ENCODE results near the gene FAM181A.

DNA sequence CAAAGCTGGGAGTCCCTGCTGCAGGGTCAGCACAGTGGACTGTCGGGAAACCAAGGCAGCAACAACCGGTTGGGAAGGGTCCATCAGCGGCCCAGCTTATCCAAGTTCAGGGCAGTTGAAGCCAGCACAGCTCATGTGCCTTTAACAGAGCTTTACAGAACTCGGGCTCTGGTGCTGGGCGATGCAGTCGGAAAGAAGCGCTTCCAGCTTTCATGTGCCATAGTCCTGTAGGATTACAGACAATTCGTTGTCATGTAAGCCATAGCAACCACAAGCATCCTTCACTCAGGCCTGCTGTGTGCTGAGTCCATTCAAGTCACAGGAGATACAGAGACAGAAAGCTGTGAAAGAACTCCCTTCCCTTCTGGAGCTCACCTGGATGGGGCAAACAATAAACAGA, 3.5 kb upstream of the FAM181A start:
- TF ChIP-seq CTCF (IDR thresholded peaks at IDR 0.05): no peak
- no peak for TF ChIP-seq POLR2A (IDR thresholded peaks at IDR 0.05)
- TF ChIP-seq POLR2AphosphoS5 (IDR thresholded peaks at IDR 0.05): no peak
- TF ChIP-seq EP300 (IDR thresholded peaks at IDR 0.05): no peak

All from stomach (tissue), 4 donors.